Measurements from ENCODE around the gene RND1. TPM values are rescaled to one million over a fixed set of nuclear protein-coding genes. Genes with fewer than 3 reads are reported as not detected.

The RND1 gene
- polyA plus RNA-seq, 3 donors: 0.40 to 0.49 TPM; not detected in 1

- intact Hi-C loops (cut with micrococcal nuclease): no loop called here
- no peak overlapping the region for H3K27ac Mint-ChIP-seq
- Histone ChIP-seq H4K20me1 (ENCODE audit: insufficient read depth, low read length) (no peaks in the 10 kb centered on the region), H2AFZ (ENCODE audit: insufficient read depth, low read depth, low read length, poor library complexity, severe bottlenecking) (no peak overlapping the region), H3K27me3 (ENCODE audit: control insufficient read depth in 2 of 2, insufficient read depth in 2 of 2, low read length in 2 of 2) (no peaks in the 10 kb centered on the region), H3K4me1 (ENCODE audit: control insufficient read depth in 1 of 2, insufficient read depth in 2 of 2, low read length in 2 of 2) (no peaks in the 10 kb centered on the region), H3K4me3 (replicated peaks in 1 of 3; ENCODE audit: low read depth in 2 of 3, low read length in 3 of 3) (no peak overlapping the region), H3K27ac (ENCODE audit: low read depth in 1 of 2, low read length in 2 of 2) (no peak overlapping the region), H3K36me3 (replicated peaks in 1 of 2; ENCODE audit: control insufficient read depth in 1 of 2, insufficient read depth in 2 of 2, low read length in 2 of 2) (no peaks in the 10 kb centered on the region), H3K79me2 (ENCODE audit: insufficient read depth, low read length) (no peaks in the 10 kb centered on the region), H3K9ac (ENCODE audit: insufficient read depth, low read length, poor library complexity, severe bottlenecking) (no peak overlapping the region), H3K4me2 (replicated peaks; ENCODE audit: extremely low read depth, low read length, poor library complexity, severe bottlenecking) (no peak overlapping the region), H3K9me3 (replicated peaks in 1 of 2; ENCODE audit: control insufficient read depth in 1 of 2, insufficient read depth in 1 of 2, low read length in 2 of 2) (no peaks in the 10 kb centered on the region)
- no CpG with 5 or more reads among the region's 4 CpGs for WGBS (ENCODE audit: insufficient coverage)
- TF ChIP-seq, protein P1, sequence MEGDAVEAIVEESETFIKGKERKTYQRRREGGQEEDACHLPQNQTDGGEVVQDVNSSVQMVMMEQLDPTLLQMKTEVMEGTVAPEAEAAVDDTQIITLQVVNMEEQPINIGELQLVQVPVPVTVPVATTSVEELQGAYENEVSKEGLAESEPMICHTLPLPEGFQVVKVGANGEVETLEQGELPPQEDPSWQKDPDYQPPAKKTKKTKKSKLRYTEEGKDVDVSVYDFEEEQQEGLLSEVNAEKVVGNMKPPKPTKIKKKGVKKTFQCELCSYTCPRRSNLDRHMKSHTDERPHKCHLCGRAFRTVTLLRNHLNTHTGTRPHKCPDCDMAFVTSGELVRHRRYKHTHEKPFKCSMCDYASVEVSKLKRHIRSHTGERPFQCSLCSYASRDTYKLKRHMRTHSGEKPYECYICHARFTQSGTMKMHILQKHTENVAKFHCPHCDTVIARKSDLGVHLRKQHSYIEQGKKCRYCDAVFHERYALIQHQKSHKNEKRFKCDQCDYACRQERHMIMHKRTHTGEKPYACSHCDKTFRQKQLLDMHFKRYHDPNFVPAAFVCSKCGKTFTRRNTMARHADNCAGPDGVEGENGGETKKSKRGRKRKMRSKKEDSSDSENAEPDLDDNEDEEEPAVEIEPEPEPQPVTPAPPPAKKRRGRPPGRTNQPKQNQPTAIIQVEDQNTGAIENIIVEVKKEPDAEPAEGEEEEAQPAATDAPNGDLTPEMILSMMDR (IDR thresholded peaks at IDR 0.05): no peak
- H3K36me3 Mint-ChIP-seq: no peaks in the 10 kb centered on the region
- peaks cover 9% of the 10 kb centered on the region in 3 donors for H3K27me3 Mint-ChIP-seq (ENCODE audit: low read depth in 3 of 3)
- DNase-seq: no peak
- no peaks in the 10 kb centered on the region for H3K9me3 Mint-ChIP-seq
- H3K4me1 Mint-ChIP-seq: no peaks in the 10 kb centered on the region
- H3K4me3 Mint-ChIP-seq: no peak overlapping the region
Observed at GRCh38 chr12:48873096-48873495, 7.4 kb upstream of the RND1 start.

DNA sequence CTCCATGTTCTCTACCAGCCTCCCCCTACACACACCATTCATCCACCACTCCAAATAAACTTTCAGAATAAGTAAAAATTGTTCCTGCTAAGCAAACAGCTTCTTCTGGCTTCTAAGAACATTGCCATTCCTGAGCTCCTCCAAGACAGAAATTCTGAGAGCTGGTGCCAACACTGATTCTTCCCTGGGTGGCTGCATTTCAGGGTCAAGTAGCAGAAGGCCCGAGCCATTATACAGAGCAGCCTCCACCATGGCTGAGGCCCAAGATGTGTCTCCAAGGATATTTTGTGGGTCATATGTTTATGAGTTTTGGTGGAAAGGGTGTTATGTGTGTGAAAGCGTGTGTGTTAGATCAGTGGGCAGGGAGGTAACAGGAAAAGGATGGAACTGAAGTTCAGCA lies 3.5 kb upstream of the RND1 start:
- Histone ChIP-seq H3K4me1 (ENCODE audit: control insufficient read depth in 1 of 2, insufficient read depth in 2 of 2, low read length in 2 of 2) (peaks cover 17 to 19% of the 10 kb centered on the region in 2 donors), H3K4me3 (replicated peaks in 1 of 3; ENCODE audit: low read depth in 2 of 3, low read length in 3 of 3) (no peak overlapping the region), H3K9ac (ENCODE audit: insufficient read depth, low read length, poor library complexity, severe bottlenecking) (no peak overlapping the region), H3K79me2 (ENCODE audit: insufficient read depth, low read length) (no peaks in the 10 kb centered on the region), H3K9me3 (replicated peaks in 1 of 2; ENCODE audit: control insufficient read depth in 1 of 2, insufficient read depth in 1 of 2, low read length in 2 of 2) (no peaks in the 10 kb centered on the region), H4K20me1 (ENCODE audit: insufficient read depth, low read length) (no peaks in the 10 kb centered on the region), H3K27me3 (ENCODE audit: control insufficient read depth in 2 of 2, insufficient read depth in 2 of 2, low read length in 2 of 2) (peaks cover 6 to 11% of the 10 kb centered on the region in 2 donors), H3K27ac (ENCODE audit: low read depth in 1 of 2, low read length in 2 of 2) (no peak overlapping the region), H2AFZ (ENCODE audit: insufficient read depth, low read depth, low read length, poor library complexity, severe bottlenecking) (no peak overlapping the region), H3K4me2 (replicated peaks; ENCODE audit: extremely low read depth, low read length, poor library complexity, severe bottlenecking) (no peak overlapping the region), H3K36me3 (replicated peaks in 1 of 2; ENCODE audit: control insufficient read depth in 1 of 2, insufficient read depth in 2 of 2, low read length in 2 of 2) (no peaks in the 10 kb centered on the region)
- H3K27me3 Mint-ChIP-seq (ENCODE audit: low read depth in 3 of 3): peaks cover 18 to 24% (median 21%) of the 10 kb centered on the region in 3 donors
- TF ChIP-seq, protein P1 (IDR thresholded peaks at IDR 0.05): no peak
- 100% methylated on average over 1 of the region's 2 CpGs for WGBS (ENCODE audit: insufficient coverage)
- H3K9me3 Mint-ChIP-seq: no peaks in the 10 kb centered on the region
- peaks cover 21% of the 10 kb centered on the region for H3K4me1 Mint-ChIP-seq
- intact Hi-C loops (cut with micrococcal nuclease): no loop called here
- no peak for DNase-seq
- H3K36me3 Mint-ChIP-seq: no peaks in the 10 kb centered on the region
- no peak overlapping the region for H3K4me3 Mint-ChIP-seq
- H3K27ac Mint-ChIP-seq: no peak overlapping the region

Data from CD14-positive monocyte (primary cell).